GM12891 (cell line): ENCODE measurements around the gene TACSTD2.

ENCODE experiments used
- DNase-seq: peaks from one replicate; pipeline ENCODE4 v3.0.0; 2011; ENCODE audit warnings: low spot score; ENCODE audit not compliant: insufficient read length
- FAIRE-seq: peaks from 2 replicates; lab custom pipeline; 2011; peaks lifted over from hg19 to GRCh38; lab: Jason Lieb, UNC
- PAX5 ChIP-seq: IDR thresholded peaks from 2 replicates; pipeline ENCODE4 v1.6.1; 2011; ENCODE audit warnings: low read length, moderate library complexity, mild to moderate bottlenecking; ENCODE audit not compliant: insufficient read depth, severe bottlenecking
- POLR2A ChIP-seq: IDR thresholded peaks from 2 replicates; pipeline ENCODE4 v1.6.1; 2011; ENCODE audit warnings: low read depth, low read length, control low read depth
- POLR2AphosphoS5 ChIP-seq: IDR thresholded peaks from 2 replicates; pipeline ENCODE4 v1.6.1; 2011; ENCODE audit warnings: low read depth, low read length, control low read depth
- POU2F2 ChIP-seq: IDR thresholded peaks from 2 replicates; pipeline ENCODE4 v1.6.1; 2011; ENCODE audit warnings: low read depth, mild to moderate bottlenecking, control low read depth, low read length, moderate library complexity
- SPI1 ChIP-seq: IDR thresholded peaks from 2 replicates; pipeline ENCODE4 v1.6.1; 2011; ENCODE audit warnings: low read depth, low read length, control low read depth
- TAF1 ChIP-seq: IDR thresholded peaks from 2 replicates; pipeline ENCODE4 v1.6.1; 2011; ENCODE audit warnings: low read depth, low read length, control low read depth

Gene TACSTD2

DNA sequence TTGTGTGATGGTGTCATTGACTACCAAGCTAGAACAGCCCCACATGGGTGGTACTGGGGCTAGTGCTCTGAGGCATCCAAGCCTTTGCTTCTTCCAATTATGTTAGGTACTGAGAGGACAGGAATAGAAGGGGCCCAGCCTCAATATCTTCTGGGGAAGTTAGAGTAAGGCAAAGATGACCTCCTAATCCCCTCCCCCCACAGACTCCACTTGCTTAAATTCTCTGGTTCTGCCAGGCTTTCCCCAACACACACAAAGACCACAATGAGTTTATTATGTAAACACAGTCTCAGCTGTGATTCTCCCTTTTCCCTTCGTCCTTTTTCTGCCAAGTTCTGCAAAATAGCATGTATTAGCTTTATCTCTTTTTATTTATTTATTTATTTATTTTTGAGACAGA is 3.1 kb upstream of the TACSTD2 start:
- TF ChIP-seq PAX5 (no peak), POLR2AphosphoS5 (no peak), POLR2A (no peak), TAF1 (no peak), POU2F2 (no peak), SPI1 (no peak)
- DNase-seq (no peak), FAIRE-seq (no peak)

DNA sequence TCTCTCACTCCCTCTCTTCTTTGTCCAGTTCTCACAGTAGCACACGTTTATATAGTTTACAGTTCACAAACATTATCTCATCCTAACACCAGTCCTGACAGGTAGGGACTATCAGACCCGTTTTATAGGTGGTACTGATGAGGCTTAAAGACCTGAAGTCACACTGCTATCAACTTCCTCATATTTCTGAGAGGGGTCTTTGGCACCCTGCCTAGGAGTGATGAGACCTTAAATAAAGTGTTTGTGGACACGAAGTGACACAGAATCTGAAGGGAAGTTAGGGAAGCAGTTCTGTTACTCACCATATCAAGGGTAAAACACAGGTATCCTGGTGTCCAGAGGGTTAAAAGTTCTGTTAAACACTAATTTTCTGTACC is 590 bp upstream of the TACSTD2 start:
- FAIRE-seq (peak; percentile 9), DNase-seq (no peak)
- TF ChIP-seq TAF1 (no peak), POU2F2 (no peak)

DNA sequence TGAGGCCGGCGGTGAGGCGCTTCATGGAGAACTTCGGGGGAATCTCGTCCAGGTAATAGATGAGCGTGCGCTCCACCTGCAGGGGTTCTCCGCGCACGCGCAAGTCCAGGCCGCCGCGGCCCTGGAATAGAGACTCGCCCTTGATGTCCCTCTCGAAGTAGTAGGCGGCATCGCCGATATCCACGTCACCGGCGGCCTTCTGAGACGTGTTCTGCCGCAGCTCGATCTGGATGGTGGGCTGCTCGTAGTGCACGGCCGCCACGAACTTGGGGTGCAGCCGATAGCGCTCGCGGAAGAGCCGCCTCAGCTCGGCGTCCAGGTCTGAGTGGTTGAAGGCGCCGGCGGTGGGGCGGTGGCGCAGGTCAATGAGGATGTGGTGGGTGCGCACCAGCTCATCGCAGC is 726 bp downstream of the TACSTD2 start:
- FAIRE-seq (no peak), DNase-seq (no peak)
- TF ChIP-seq TAF1 (no peak), POLR2AphosphoS5 (no peak), POLR2A (no peak), SPI1 (no peak), POU2F2 (no peak), PAX5 (no peak)

DNA sequence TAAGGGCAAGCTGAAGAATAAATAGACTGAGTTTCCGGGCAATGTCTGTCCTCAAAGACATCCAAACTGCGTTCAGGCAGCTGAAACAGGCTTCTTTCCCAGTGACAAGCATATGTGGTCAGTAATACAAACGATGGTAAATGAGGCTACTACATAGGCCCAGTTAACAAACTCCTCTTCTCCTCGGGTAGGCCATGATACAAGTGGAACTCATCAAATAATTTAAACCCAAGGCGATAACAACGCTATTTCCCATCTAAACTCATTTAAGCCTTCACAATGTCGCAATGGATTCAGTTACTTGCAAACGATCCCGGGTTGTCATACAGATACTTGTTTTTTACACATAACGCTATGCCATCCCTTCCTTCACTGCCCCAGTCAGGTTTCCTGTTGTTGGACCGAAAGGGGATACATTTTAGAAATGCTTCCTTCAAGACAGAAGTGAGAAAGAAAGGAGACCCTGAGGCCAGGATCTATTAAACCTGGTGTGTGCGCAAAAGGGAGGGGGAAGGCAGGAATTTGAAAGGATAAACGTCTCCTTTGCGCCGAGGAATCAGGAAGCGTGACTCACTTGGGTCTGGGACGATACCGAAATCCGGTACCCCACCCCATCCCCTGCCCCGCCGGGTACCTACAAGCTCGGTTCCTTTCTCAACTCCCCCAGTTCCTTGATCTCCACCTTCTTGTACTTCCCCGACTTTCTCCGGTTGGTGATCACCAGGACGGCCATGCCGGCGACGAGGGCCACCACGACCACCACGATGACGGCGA is 1.3 kb downstream of the TACSTD2 start:
- FAIRE-seq (peak; percentile 23), DNase-seq (no peak)

DNA sequence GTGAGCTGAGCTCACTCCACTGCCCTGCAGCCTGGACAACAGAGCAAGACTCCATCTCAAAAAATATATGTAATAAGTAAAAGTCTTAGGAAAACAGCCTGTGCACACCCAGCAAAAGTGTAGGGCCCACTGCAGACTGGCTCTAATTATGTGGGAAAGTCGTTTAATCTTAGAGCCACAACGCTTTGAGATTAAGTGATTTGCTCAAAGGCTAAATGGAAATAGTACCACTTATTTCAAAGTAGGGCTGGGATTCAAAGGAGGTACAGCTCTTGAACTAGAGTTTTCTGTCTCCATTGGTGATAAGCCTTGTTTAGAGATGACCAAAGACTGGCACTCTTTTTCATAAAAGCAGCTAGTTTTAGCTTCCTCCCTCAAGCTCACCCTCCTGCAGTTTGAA is 2.2 kb downstream of the TACSTD2 start:
- TF ChIP-seq PAX5 = no peak
- no peak for TF ChIP-seq POLR2AphosphoS5
- no peak for TF ChIP-seq SPI1
- TF ChIP-seq TAF1 = no peak
- no peak for TF ChIP-seq POLR2A
- TF ChIP-seq POU2F2 = no peak
- FAIRE-seq = no peak
- no peak for DNase-seq

More for the DNA sequence above, 1.3 kb downstream of the TACSTD2 start:
- TF ChIP-seq PAX5 = no peak
- TF ChIP-seq POU2F2 = no peak
- no peak for TF ChIP-seq POLR2A
- no peak for TF ChIP-seq SPI1

DNA sequence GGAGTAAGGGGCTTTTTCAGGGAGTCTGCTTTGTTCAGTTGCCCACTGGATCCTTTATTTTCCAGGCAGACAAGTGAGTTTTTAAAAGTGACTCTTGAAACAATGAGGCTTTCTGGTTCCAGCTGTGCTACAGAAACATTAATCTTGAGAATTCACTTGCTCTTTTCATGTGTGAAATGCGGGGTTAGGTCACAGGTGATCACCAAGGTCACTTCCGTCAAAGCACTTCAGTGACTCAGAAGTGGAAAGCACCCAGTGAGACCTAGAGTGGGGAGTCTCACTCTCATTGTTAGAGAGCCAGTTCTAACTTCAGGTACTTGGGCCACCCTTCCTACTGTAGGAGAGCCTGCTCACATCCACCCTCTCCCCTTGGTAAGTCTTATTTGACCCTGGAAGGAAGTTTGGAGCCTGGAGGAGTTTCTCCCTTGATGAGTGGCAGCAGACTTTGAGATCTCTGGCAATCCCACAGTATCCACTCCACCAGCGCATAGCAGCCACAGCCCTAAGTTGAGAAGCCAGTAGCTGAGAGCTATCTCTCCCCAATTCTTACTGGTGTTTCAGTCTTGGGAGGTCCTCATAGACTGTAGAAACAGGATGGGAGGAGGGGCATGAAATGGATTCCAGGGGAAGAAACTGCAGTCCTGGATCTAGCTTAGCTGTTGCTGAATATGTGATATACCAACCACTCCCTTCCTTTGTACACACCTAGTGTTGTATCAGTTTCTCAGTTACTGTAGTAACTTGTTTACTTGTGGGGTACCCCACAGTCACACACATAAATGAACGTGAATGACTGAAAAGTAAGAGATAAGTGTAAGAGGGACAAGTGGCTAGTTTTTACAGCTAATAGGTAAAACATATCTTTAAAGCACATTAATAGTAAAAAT is 3.1 kb downstream of the TACSTD2 start:
- FAIRE-seq (peak; percentile 95), DNase-seq (peak; percentile 42)
- peak; percentile 69 for TF ChIP-seq TAF1
- TF ChIP-seq SPI1 = peak; percentile 53; the same call in 1 of the 2 replicates
- TF ChIP-seq POLR2A = peak; percentile 85
- peak; percentile 82 for TF ChIP-seq POLR2AphosphoS5
- TF ChIP-seq POU2F2 = peak; percentile 91
- peak; percentile 90 for TF ChIP-seq PAX5

DNA sequence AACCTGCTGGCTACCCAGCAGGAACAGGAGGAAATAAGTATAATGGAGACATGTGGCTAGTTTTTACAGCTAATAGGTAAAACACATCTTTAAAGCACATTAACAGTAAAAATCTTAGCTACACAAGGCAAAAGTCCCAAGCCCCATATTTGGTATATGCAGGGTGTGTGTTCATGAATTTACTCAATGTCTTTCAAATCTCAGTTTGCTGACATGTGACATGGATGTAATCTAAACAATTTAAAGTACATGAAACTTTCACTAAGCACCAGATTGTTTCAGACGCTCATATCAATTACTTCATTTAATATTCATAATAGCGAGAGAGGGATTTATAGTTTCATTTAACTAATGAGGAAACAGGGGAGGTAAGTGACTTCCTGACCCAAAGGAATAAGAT is 3.9 kb downstream of the TACSTD2 start:
- FAIRE-seq (peak; percentile 45), DNase-seq (no peak)
- TF ChIP-seq POLR2AphosphoS5 (no peak), SPI1 (no peak), POLR2A (no peak), TAF1 (no peak), PAX5 (no peak), POU2F2 (no peak)

DNA sequence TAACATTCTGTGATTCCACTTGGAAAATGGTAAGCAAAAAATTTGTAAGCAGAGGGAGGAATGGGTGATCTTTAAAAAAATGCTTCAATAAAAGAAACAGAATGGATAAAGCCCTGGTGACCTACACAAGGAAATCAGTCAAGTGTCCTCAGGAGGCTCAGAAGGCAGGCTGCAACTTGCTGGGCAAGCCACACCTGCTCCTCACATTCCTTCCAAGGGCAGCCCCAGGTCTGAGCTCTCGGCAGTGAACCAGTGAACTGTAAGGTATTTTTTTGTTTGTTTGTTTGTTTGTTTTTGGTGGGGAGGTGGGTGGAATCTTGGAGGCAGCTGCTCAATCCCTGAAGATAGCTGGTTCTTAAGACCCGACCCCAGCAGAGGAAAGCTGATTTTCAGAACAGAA is 4.4 kb downstream of the TACSTD2 start:
- FAIRE-seq = peak; percentile 38
- TF ChIP-seq SPI1 (no peak), POLR2A (no peak), POLR2AphosphoS5 (no peak), TAF1 (no peak), PAX5 (no peak), POU2F2 (no peak)
- no peak for DNase-seq

DNA sequence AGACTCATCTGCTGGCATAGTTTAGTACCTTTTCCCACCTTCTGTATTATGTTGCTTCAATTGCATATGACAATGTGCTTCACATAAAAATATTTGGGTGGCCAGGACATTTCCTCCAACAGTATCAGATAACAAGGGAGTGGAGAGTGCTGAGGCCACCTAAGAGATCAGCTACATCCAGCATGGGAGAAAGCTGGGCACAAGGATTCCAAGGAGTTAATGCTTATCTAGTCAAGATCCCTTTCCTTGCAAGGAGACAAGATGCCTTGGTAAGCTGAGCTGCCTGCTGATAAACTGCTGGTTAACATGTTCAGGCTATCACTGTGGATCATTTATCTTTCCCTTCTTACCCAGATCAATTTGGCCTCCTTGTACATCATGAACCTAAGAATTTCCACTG is 5.4 kb downstream of the TACSTD2 start:
- no peak for TF ChIP-seq POU2F2
- TF ChIP-seq PAX5 = no peak
- no peak for TF ChIP-seq POLR2A
- TF ChIP-seq TAF1 = no peak
- no peak for TF ChIP-seq SPI1
- DNase-seq (no peak), FAIRE-seq (peak; percentile 13)

DNA sequence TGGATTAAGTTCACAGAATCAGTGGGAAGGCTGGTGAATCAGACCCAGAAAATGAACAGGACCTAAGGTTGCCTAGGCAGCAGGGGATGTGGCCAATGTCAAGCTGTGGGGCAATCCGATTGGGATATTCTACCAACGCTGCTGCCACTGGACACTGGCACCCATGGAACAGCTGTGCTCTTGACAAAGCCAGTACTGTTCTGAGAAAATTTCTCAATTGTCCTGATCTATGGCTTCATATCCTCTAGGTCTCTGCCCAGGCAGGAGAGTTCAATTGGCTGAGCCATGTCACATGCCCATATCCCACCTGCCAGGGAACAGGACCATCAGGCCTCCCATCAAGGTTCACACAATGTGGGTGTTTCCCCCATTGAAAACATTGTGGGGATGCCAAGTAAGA is 6.2 kb downstream of the TACSTD2 start:
- DNase-seq = no peak
- TF ChIP-seq TAF1 = no peak
- TF ChIP-seq PAX5 = no peak
- TF ChIP-seq POU2F2 = no peak
- TF ChIP-seq POLR2AphosphoS5 = no peak
- TF ChIP-seq SPI1 = no peak
- no peak for TF ChIP-seq POLR2A
- FAIRE-seq = no peak
